GM23248 (cell line): Measurements from ENCODE around the gene SPATA46. TPM values are rescaled to one million over a fixed set of nuclear protein-coding genes. Genes with fewer than 3 reads are reported as not detected.

Source experiments
- DNase-seq: peaks from one replicate; pipeline ENCODE4 v3.0.0-alpha.2; 2015
- H2AFZ ChIP-seq: fragments of 200-600 bp; sonication (generic); 2 replicates; pipeline ENCODE4 v1.6.1; 2016; ENCODE audit warnings: antibody characterized with exemption
- H3F3A ChIP-seq: fragments of 200-600 bp; sonication (generic); 2 replicates; pipeline ENCODE4 v1.6.1; 2016; ENCODE audit warnings: mild to moderate bottlenecking, antibody characterized with exemption, mixed run types; ENCODE audit not compliant: insufficient read depth
- H3K27ac ChIP-seq: fragments of 200-600 bp; sonication (generic); 2 replicates; pipeline ENCODE4 v1.5.1; 2016; ENCODE audit warnings: mild to moderate bottlenecking
- H3K27me3 ChIP-seq: fragments of 200-600 bp; sonication (generic); replicated peaks from 2 replicates; pipeline ENCODE4 v1.6.1; 2016; ENCODE audit warnings: mild to moderate bottlenecking; ENCODE audit not compliant: insufficient read depth
- H3K36me3 ChIP-seq: fragments of 200-600 bp; sonication (generic); 2 replicates; pipeline ENCODE4 v1.6.1; 2016; ENCODE audit warnings: low read depth, mild to moderate bottlenecking
- H3K4me1 ChIP-seq: fragments of 200-600 bp; sonication (generic); 2 replicates; pipeline ENCODE4 v1.6.1; 2016; ENCODE audit warnings: mild to moderate bottlenecking; ENCODE audit not compliant: insufficient read depth
- H3K4me2 ChIP-seq: fragments of 200-600 bp; sonication (generic); one replicate; pipeline ENCODE4 v1.6.1; 2016; ENCODE audit warnings: mild to moderate bottlenecking; ENCODE audit not compliant: unreplicated experiment
- H3K4me3 ChIP-seq: fragments of 200-600 bp; sonication (generic); 2 replicates; pipeline ENCODE4 v1.5.1; 2016; ENCODE audit warnings: mild to moderate bottlenecking
- H3K79me2 ChIP-seq: fragments of 200-600 bp; sonication (generic); 2 replicates; pipeline ENCODE4 v1.6.1; 2016; ENCODE audit warnings: mild to moderate bottlenecking; ENCODE audit not compliant: insufficient read depth
- H3K9ac ChIP-seq: fragments of 200-600 bp; sonication (generic); 2 replicates; pipeline ENCODE4 v1.6.1; 2016; ENCODE audit warnings: mild to moderate bottlenecking
- H3K9me2 ChIP-seq: fragments of 200-600 bp; sonication (generic); 2 replicates; pipeline ENCODE4 v1.6.1; 2016; ENCODE audit warnings: mixed run types, mild to moderate bottlenecking, moderate library complexity; ENCODE audit not compliant: insufficient read depth
- H3K9me3 ChIP-seq: fragments of 200-600 bp; sonication (generic); one replicate; pipeline ENCODE4 v1.6.1; 2017; ENCODE audit warnings: low read depth
- H4K20me1 ChIP-seq: fragments of 200-600 bp; sonication (generic); 2 replicates; pipeline ENCODE4 v1.6.0; 2016; ENCODE audit not compliant: insufficient read depth
- EZH2 ChIP-seq: fragments of 200-600 bp; sonication (generic); IDR thresholded peaks from 2 replicates; pipeline ENCODE4 v1.6.1; 2018; ENCODE audit warnings: antibody characterized with exemption, mild to moderate bottlenecking; ENCODE audit not compliant: insufficient read depth, poor library complexity, severe bottlenecking
- EZH2phosphoT487 ChIP-seq: fragments of 200-600 bp; sonication (generic); IDR thresholded peaks from 2 replicates; pipeline ENCODE4 v1.6.1; 2018; ENCODE audit warnings: antibody characterized with exemption, moderate library complexity, mild to moderate bottlenecking, low read depth; ENCODE audit not compliant: insufficient read depth
- WGBS, 2 experiments: methylation state at CpG; one replicate each; pipeline ENCODE4 v1.1.6; 2015 to 2017; ENCODE audit warnings: low lambda C conversion rate in 2 of 2, low coverage in 1 of 2; ENCODE audit errors: missing lambda C conversion rate in 2 of 2; 5-methylcytosine and 5-hydroxymethylcytosine counted together
- in situ Hi-C: fragments of 300-500 bp; cut with MboI; formaldehyde crosslinking; loops from 2 replicates; pipeline ENCODE4 v1.15.0; 2020
- polyA plus RNA-seq: library from polyadenylated mRNA; unstranded; fragments of >200 nt; fragmentation: Nextera tagmentation; extraction: Ambion mirVana; gene quantifications from 2 replicates; pipeline ENCODE4 v1.2.1, GENCODE V29; 2016
- total RNA-seq: library from RNA; depleted of rRNA; stranded (reverse); fragments of >200 nt; shearing (Covaris generic); gene quantifications from 2 replicates; pipeline ENCODE4 v1.2.3, GENCODE V29; 2014

The SPATA46 gene
- total and polyA plus RNA-seq, 2 experiments from 2014 or later = not detected

- DNase-seq = no peak
- 52 to 63% methylated on average over 3 of the region's 3 CpGs for WGBS, 2 experiments
These were observed 9.0 kb upstream of the SPATA46 start for GRCh38 chr1:162385702-162386101.

GRCh38 chr1:162385280-162385623 is 8.6 kb upstream of the SPATA46 start:
- H3K9me3 ChIP-seq = no peaks in the 10 kb centered on the region
- H4K20me1 ChIP-seq = no peaks in the 10 kb centered on the region
- WGBS, 2 experiments = 62 to 71% methylated on average over 3 of the region's 3 CpGs
- no peak overlapping the region for H2AFZ ChIP-seq
- H3F3A ChIP-seq = no peaks in the 10 kb centered on the region
- H3K4me3 ChIP-seq = no peak overlapping the region
- TF ChIP-seq EZH2 = no peak
- no peak for TF ChIP-seq EZH2phosphoT487
- H3K9me2 ChIP-seq = no peaks in the 10 kb centered on the region
- 0 out of 2 replicates have a peak, but pooled peaks cover 3% of the 10 kb centered on the region for H3K4me1 ChIP-seq
- H3K9ac ChIP-seq = no peak overlapping the region
- H3K36me3 ChIP-seq = no peaks in the 10 kb centered on the region
- H3K27me3 ChIP-seq = peaks cover 6% of the 10 kb centered on the region; the same call in 1 of the 2 replicates
- DNase-seq = no peak
- H3K79me2 ChIP-seq = no peaks in the 10 kb centered on the region
- no peak overlapping the region for H3K27ac ChIP-seq
- in situ Hi-C loops = loop anchor here (10.0 kb wide), 1 partner anchor 330 kb away; no protein-coding TSS in a partner anchor
- H3K4me2 ChIP-seq = no peak overlapping the region

More at GRCh38 chr1:162385702-162386101, 9.0 kb upstream of the SPATA46 start:
- no peak overlapping the region for H3K9ac ChIP-seq
- H3K4me1 ChIP-seq = 0 out of 2 replicates have a peak, but pooled peaks cover 3% of the 10 kb centered on the region
- no peak overlapping the region for H3K4me2 ChIP-seq
- no peak for TF ChIP-seq EZH2
- no peak for TF ChIP-seq EZH2phosphoT487
- H3K36me3 ChIP-seq = no peaks in the 10 kb centered on the region
- H3K9me3 ChIP-seq = no peaks in the 10 kb centered on the region
- H2AFZ ChIP-seq = no peak overlapping the region
- H4K20me1 ChIP-seq = no peaks in the 10 kb centered on the region
- no peak overlapping the region for H3K27ac ChIP-seq
- no peaks in the 10 kb centered on the region for H3K9me2 ChIP-seq
- in situ Hi-C loops = loop anchor here (10.0 kb wide), 1 partner anchor 331 kb away; no protein-coding TSS in a partner anchor
- H3F3A ChIP-seq = no peaks in the 10 kb centered on the region
- peaks cover 6% of the 10 kb centered on the region; the same call in 1 of the 2 replicates for H3K27me3 ChIP-seq
- no peaks in the 10 kb centered on the region for H3K79me2 ChIP-seq
- H3K4me3 ChIP-seq = no peak overlapping the region

GRCh38 chr1:162384601-162385279 is 8.1 kb upstream of the SPATA46 start:
- Histone ChIP-seq H3K4me2 (no peak overlapping the region), H3K4me1 (0 out of 2 replicates have a peak, but pooled peaks cover 3% of the 10 kb centered on the region), H2AFZ (no peak overlapping the region), H3K27ac (no peak overlapping the region), H4K20me1 (no peaks in the 10 kb centered on the region), H3K4me3 (no peak overlapping the region), H3K36me3 (no peaks in the 10 kb centered on the region), H3K9me2 (no peaks in the 10 kb centered on the region), H3K9ac (no peak overlapping the region), H3F3A (no peaks in the 10 kb centered on the region), H3K27me3 (peaks cover 6% of the 10 kb centered on the region; the same call in 1 of the 2 replicates), H3K79me2 (no peaks in the 10 kb centered on the region), H3K9me3 (no peaks in the 10 kb centered on the region)
- in situ Hi-C loops = loop anchor here (10.0 kb wide), 1 partner anchor 330 kb away; no protein-coding TSS in a partner anchor
- no peak for TF ChIP-seq EZH2phosphoT487
- no peak for DNase-seq
- WGBS, 2 experiments = 84 to 87% methylated on average over 10 of the region's 10 CpGs

GRCh38 chr1:162384116-162384515 is 7.5 kb upstream of the SPATA46 start:
- Histone ChIP-seq H3K9ac (no peak overlapping the region), H3K4me2 (no peak overlapping the region), H3K4me1 (0 out of 2 replicates have a peak, but pooled peaks cover 1% of the 10 kb centered on the region), H3K4me3 (no peak overlapping the region), H3K9me2 (no peaks in the 10 kb centered on the region), H3K79me2 (no peaks in the 10 kb centered on the region), H3F3A (no peaks in the 10 kb centered on the region), H3K27ac (no peak overlapping the region), H4K20me1 (no peaks in the 10 kb centered on the region), H3K27me3 (peaks cover 6% of the 10 kb centered on the region; the same call in 1 of the 2 replicates), H3K36me3 (no peaks in the 10 kb centered on the region), H3K9me3 (no peaks in the 10 kb centered on the region), H2AFZ (no peak overlapping the region)
- 79 to 86% methylated on average over 6 of the region's 6 CpGs for WGBS, 2 experiments
- TF ChIP-seq EZH2 (no peak), EZH2phosphoT487 (no peak)
- DNase-seq = no peak
- in situ Hi-C loops = loop anchor here (10.0 kb wide), 1 partner anchor 329 kb away; no protein-coding TSS in a partner anchor
